HepG2 (cell line): ENCODE data around the gene ZDHHC16. TPM values are rescaled to one million over a fixed set of nuclear protein-coding genes. Genes with fewer than 3 reads are reported as not detected.

Source experiments
- ATAC-seq: fragments of 200-7000 bp; cut with Tn5 transposase; 3 replicates; pipeline ENCODE4 v1.9.1; 2020; ENCODE audit warnings: mild to moderate bottlenecking, moderate library complexity
- BruUV-seq: library from RNA; stranded (reverse); fragments of 400-500 nt; replicated peaks from 2 replicates; lab custom pipeline; 2021; lab: Mats Ljungman, UMichigan
- CTCF ChIA-PET: fragments of 300-600 bp; formaldehyde crosslinking; extraction: SDS; loops from one replicate; lab custom pipeline; 2021; ENCODE audit warnings: low total read pairs, inconsistent platforms, low intra/inter-chr PET ratio; lab: Yijun Ruan, JAX
- POLR2A ChIA-PET: fragments of 350-600 bp; sonication (Branson Sonifier 250); formaldehyde crosslinking; loops from one replicate; lab custom pipeline; 2020; ENCODE audit warnings: antibody characterized with exemption, inconsistent platforms; lab: Yijun Ruan, JAX
- DNase-seq: peaks from one replicate; pipeline ENCODE4 v3.0.0-alpha.2; 2015; ENCODE audit warnings: low spot score
- FAIRE-seq: peaks from 3 replicates; lab custom pipeline; 2011; peaks lifted over from hg19 to GRCh38; lab: Jason Lieb, UNC
- H2AFZ ChIP-seq: one replicate; pipeline ENCODE4 v1.6.1; 2011; ENCODE audit warnings: low read length, inconsistent platforms
- H3K27ac ChIP-seq: fragments of 300-600 bp; 3 replicates; pipeline ENCODE4 v1.8.0; 2011; ENCODE audit warnings: mixed run types, mild to moderate bottlenecking, mixed read lengths, low read length, inconsistent platforms; ENCODE audit not compliant: insufficient read depth; ENCODE audit errors: extremely low read length
- H3K27me3 ChIP-seq, 2 experiments: fragments of 200-600 bp in 1 of 2; 2 replicates in 1 of 2; 3 replicates in 1 of 2; pipeline versions ENCODE4 v1.6.0 to v1.8.0; 2011; ENCODE audit warnings: low read length in 2 of 2, mild to moderate bottlenecking in 2 of 2, moderate library complexity in 2 of 2, inconsistent platforms in 1 of 2; ENCODE audit not compliant: insufficient read depth in 2 of 2, control insufficient read depth in 1 of 2
- H3K36me3 ChIP-seq, 2 experiments: fragments of 200-600 bp in 1 of 2; replicated peaks in 1 of 2; 2 replicates in 1 of 2; 3 replicates in 1 of 2; pipeline versions ENCODE4 v1.5.1 to v1.8.0; 2011; ENCODE audit warnings: low read length in 2 of 2, inconsistent platforms in 1 of 2; ENCODE audit not compliant: insufficient read depth in 2 of 2, control insufficient read depth in 1 of 2
- H3K4me1 ChIP-seq: 2 replicates; pipeline ENCODE4 v1.5.1; 2012; ENCODE audit warnings: low read length, inconsistent platforms; ENCODE audit not compliant: insufficient read depth
- H3K4me2 ChIP-seq: 2 replicates; pipeline ENCODE4 v1.6.0; 2011; ENCODE audit warnings: low read depth, low read length, inconsistent platforms
- H3K4me3 ChIP-seq, 3 experiments: fragments of 200-600 bp in 1 of 3; sonication (generic), shearing (Covaris generic) in 1 of 3; replicated peaks in 1 of 3; 2 replicates each; pipeline ENCODE4 v1.5.1; 2011 to 2016; ENCODE audit warnings: low read length in 3 of 3, inconsistent platforms in 2 of 3, low read depth in 2 of 3, mild to moderate bottlenecking in 2 of 3, control low read depth in 1 of 3, mixed read lengths in 1 of 3; ENCODE audit not compliant: insufficient read depth in 1 of 3
- H3K79me2 ChIP-seq: one replicate; pipeline ENCODE4 v1.6.1; 2011; ENCODE audit warnings: low read length, inconsistent platforms; ENCODE audit not compliant: insufficient read depth
- H3K9ac ChIP-seq: 2 replicates; pipeline ENCODE4 v1.6.0; 2011; ENCODE audit warnings: mild to moderate bottlenecking, low read depth, low read length, inconsistent platforms; ENCODE audit not compliant: insufficient read depth
- H3K9me3 ChIP-seq: 2 replicates; pipeline ENCODE4 v1.5.1; 2012; ENCODE audit warnings: mild to moderate bottlenecking, low read length
- H4K20me1 ChIP-seq: 2 replicates; pipeline ENCODE4 v1.6.0; 2011; ENCODE audit warnings: inconsistent platforms, mild to moderate bottlenecking, low read length, moderate library complexity; ENCODE audit not compliant: insufficient read depth
- CAMTA2 ChIP-seq: sonication (generic); formaldehyde crosslinking; IDR thresholded peaks from 2 replicates; pipeline ENCODE4 v1.4.0; 2020; ENCODE audit warnings: mild to moderate bottlenecking, missing genetic modification reagents, borderline replicate concordance
- GABPA ChIP-seq, 2 experiments: IDR thresholded peaks; 2 replicates each; pipeline ENCODE4 v1.6.1; 2011 to 2016; ENCODE audit warnings: low read depth in 2 of 2, low read length in 1 of 2, missing biosample characterization in 1 of 2, missing genetic modification characterization in 1 of 2
- GMEB2 ChIP-seq: IDR thresholded peaks from 2 replicates; pipeline ENCODE4 v1.6.1; 2016; ENCODE audit warnings: missing biosample characterization, missing genetic modification reagents, low read depth
- ONECUT2 ChIP-seq: sonication (generic); formaldehyde crosslinking; IDR thresholded peaks from 2 replicates; pipeline ENCODE4 v1.4.0; 2020; ENCODE audit warnings: missing genetic modification reagents
- SIX1 ChIP-seq: sonication (generic); formaldehyde crosslinking; IDR thresholded peaks from 2 replicates; pipeline ENCODE4 v1.4.0; 2020; ENCODE audit warnings: missing genetic modification reagents, borderline replicate concordance
- SP1 ChIP-seq, 2 experiments: fragments of 450-650 bp in 1 of 2; sonication (generic) in 1 of 2; formaldehyde crosslinking in 1 of 2; IDR thresholded peaks; 2 replicates each; pipeline versions ENCODE4 v1.4.0 to v1.6.1; 2016 to 2020; ENCODE audit warnings: missing genetic modification reagents in 1 of 2
- TFE3 ChIP-seq: IDR thresholded peaks from 2 replicates; pipeline ENCODE4 v1.6.1; 2016
- THAP11 ChIP-seq: IDR thresholded peaks from 2 replicates; pipeline ENCODE4 v1.6.1; 2016; ENCODE audit warnings: missing biosample characterization, missing genetic modification reagents
- ZBTB7B ChIP-seq: sonication (generic); formaldehyde crosslinking; IDR thresholded peaks from 2 replicates; pipeline ENCODE4 v1.4.0; 2020; ENCODE audit warnings: missing genetic modification reagents
- ZNF205 ChIP-seq: IDR thresholded peaks from 2 replicates; pipeline ENCODE4 v1.6.1; 2018; ENCODE audit warnings: missing biosample characterization, missing genetic modification reagents
- ZNF512 ChIP-seq: sonication (generic); formaldehyde crosslinking; IDR thresholded peaks from 2 replicates; pipeline ENCODE4 v1.4.0; 2020; ENCODE audit warnings: mild to moderate bottlenecking, missing genetic modification reagents
- ZNF710 ChIP-seq: sonication (generic); formaldehyde crosslinking; IDR thresholded peaks from 2 replicates; pipeline ENCODE4 v1.5.0; 2020; ENCODE audit warnings: mild to moderate bottlenecking, missing genetic modification reagents, borderline replicate concordance
- ZNF782 ChIP-seq: sonication (generic); formaldehyde crosslinking; IDR thresholded peaks from 2 replicates; pipeline ENCODE4 v1.4.0; 2020; ENCODE audit warnings: missing genetic modification reagents, mild to moderate bottlenecking, borderline replicate concordance
- WGBS: methylation state at CpG from one replicate; pipeline ENCODE4 v1.1.6; 2017; ENCODE audit warnings: low lambda C conversion rate; 5-methylcytosine and 5-hydroxymethylcytosine counted together
- in situ Hi-C: cut with HindIII; loops from 2 replicates; pipeline ENCODE4 v1.10.0; 2017; ENCODE audit warnings: low pct_unique_long_range_greater_than_20kb; ENCODE audit not compliant: extremely low pct_ligation_motif_present
- intact Hi-C: fragments of 100-400 bp; cut with micrococcal nuclease; formaldehyde crosslinking; loops from one replicate; pipeline ENCODE4 v1.10.0; 2022; ENCODE audit not compliant: unreplicated experiment
- polyA plus RNA-seq, 8 experiments: library from polyadenylated mRNA; depleted of rRNA in 3 of 8; stranded (reverse) in 7 of 8; unstranded in 1 of 8; fragments of >200 nt; fragmentation: Illumina TruSeq in 4 of 8; extraction: Trizol in 4 of 8; gene quantifications; 2 replicates each; pipeline versions ENCODE4 v1.2.1 to v1.2.3, GENCODE V29; 2011 to 2016; ENCODE audit warnings: low read depth in 4 of 8, missing spikeins in 1 of 8, mixed read lengths in 1 of 8; ENCODE audit not compliant: insufficient read depth in 1 of 8
- total RNA-seq, 5 experiments: library from RNA; depleted of rRNA; stranded (reverse); fragments of >200 nt; fragmentation: Illumina TruSeq; extraction: Trizol; gene quantifications; 2 replicates each; pipeline ENCODE4 v1.2.3, GENCODE V29; 2016; ENCODE audit warnings: low read depth in 1 of 5

Gene ZDHHC16
- total and polyA plus RNA-seq, 2 of the 13 experiments (the other 11 are each of a cell fraction or from before 2014, with no cell fraction given), result 40.8 to 41.8 TPM

GRCh38 chr10:97479939-97480338, 34.0 kb downstream of the ZDHHC16 start:
- ChIA-PET POLR2A (no interaction called here), CTCF (no interaction called here)
- no peak for ATAC-seq
- Histone ChIP-seq H3K9ac (no peak overlapping the region), H3K9me3 (no peaks in the 10 kb centered on the region), H2AFZ (no peak overlapping the region), H4K20me1 (no peaks in the 10 kb centered on the region), H3K27me3 (no peaks in the 10 kb centered on the region), H3K4me1 (peaks cover 14% of the 10 kb centered on the region), H3K4me3 (no peak overlapping the region), H3K27ac (no peak overlapping the region), H3K36me3 (peaks cover 25 to 76% of the 10 kb centered on the region in 2 experiments), H3K79me2 (peaks cover 13% of the 10 kb centered on the region), H3K4me2 (no peak overlapping the region)
- FAIRE-seq, result no peak
- DNase-seq, result no peak
- in situ Hi-C loops (no loop called here), intact Hi-C loops (no loop called here)
- BruUV-seq, result no TSS peak
- WGBS, result 88% methylated on average over 9 of the region's 9 CpGs
- TF ChIP-seq GMEB2 (CRISPR knock-in tag) (no peak), SIX1 (CRISPR knock-in tag) (no peak), GABPA (IDR thresholded peaks at IDR 0.05; ENCODE audit: low read depth, low read length) (no peak), GABPA (CRISPR knock-in tag; IDR thresholded peaks at IDR 0.05; ENCODE audit: low read depth) (no peak), ZNF782 (CRISPR knock-in tag) (no peak), ZBTB7B (CRISPR knock-in tag) (no peak), ZNF205 (CRISPR knock-in tag) (no peak), ZNF710 (no peak), TFE3 (no peak), THAP11 (CRISPR knock-in tag) (no peak), ONECUT2 (no peak), CAMTA2 (CRISPR knock-in tag) (no peak), SP1 (IDR thresholded peaks at IDR 0.05) (no peak), SP1 (CRISPR knock-in tag; IDR thresholded peaks at IDR 0.05) (no peak), ZNF512 (CRISPR knock-in tag) (no peak)
